ENCODE data around the gene SLIT3.

SLIT3 gene

GRCh38 chr5:169013846-169014245 is 287.1 kb downstream of the SLIT3 start:
- DNase-seq = no peak

GRCh38 chr5:169013208-169013728 is 287.7 kb downstream of the SLIT3 start:
- DNase-seq = no peak

- DNase-seq = no peak
Observed at GRCh38 chr5:169012450-169012849, 288.5 kb downstream of the SLIT3 start.

GRCh38 chr5:169011451-169011850 is 289.5 kb downstream of the SLIT3 start:
- no peak for DNase-seq

GRCh38 chr5:169011009-169011408 is 289.9 kb downstream of the SLIT3 start:
- DNase-seq = no peak

GRCh38 chr5:169009123-169009522 is 291.8 kb downstream of the SLIT3 start:
- no peak for DNase-seq

- no peak for DNase-seq
Observed at GRCh38 chr5:169006842-169007790, 293.8 kb downstream of the SLIT3 start.

- no peak for DNase-seq
Observed at GRCh38 chr5:169004551-169004950, 296.4 kb downstream of the SLIT3 start.

- peak; percentile 61 for DNase-seq
Observed at GRCh38 chr5:169003721-169004541, 297.0 kb downstream of the SLIT3 start.

GRCh38 chr5:169002953-169003555 is 297.9 kb downstream of the SLIT3 start:
- DNase-seq = no peak

- no peak for DNase-seq
Observed at GRCh38 chr5:169001394-169001793, 299.5 kb downstream of the SLIT3 start.

- no peak for DNase-seq
Observed at GRCh38 chr5:168995024-168995423, 305.9 kb downstream of the SLIT3 start.

GRCh38 chr5:168992687-168993086 is 308.3 kb downstream of the SLIT3 start:
- peak; percentile 61 for DNase-seq

GRCh38 chr5:168992016-168992415 is 308.9 kb downstream of the SLIT3 start:
- no peak for DNase-seq

- no peak for DNase-seq
Observed at GRCh38 chr5:168991311-168991710, 309.6 kb downstream of the SLIT3 start.

- no peak for DNase-seq
Observed at GRCh38 chr5:168990679-168991078, 310.3 kb downstream of the SLIT3 start.

GRCh38 chr5:168989731-168990505 is 311.0 kb downstream of the SLIT3 start:
- no peak for DNase-seq

GRCh38 chr5:168988699-168989098 is 312.2 kb downstream of the SLIT3 start:
- no peak for DNase-seq

- DNase-seq = peak; percentile 91
Observed at GRCh38 chr5:168987543-168988300, 313.2 kb downstream of the SLIT3 start.

GRCh38 chr5:168985454-168985853 is 315.5 kb downstream of the SLIT3 start:
- no peak for DNase-seq

GRCh38 chr5:168984135-168984675 is 316.7 kb downstream of the SLIT3 start:
- DNase-seq = no peak
